ENCODE data around the gene SGMS2. TPM values are rescaled to one million over a fixed set of nuclear protein-coding genes. Genes with fewer than 3 reads are reported as not detected.

The SGMS2 gene
- total and polyA plus RNA-seq, 10 donors, result 0.20 to 35.5 (median 4.9) TPM

GRCh38 chr4:107837776-107838618 is 13.3 kb downstream of the SGMS2 start:
- TF ChIP-seq POLR2AphosphoS5 (IDR thresholded peaks at IDR 0.05), result no peak
- H3K4me1 ChIP-seq, result peaks cover 0 to 20% (median 0%) of the 10 kb centered on the region in 6 donors
- peaks cover 0 to 4% (median 0%) of the 10 kb centered on the region in 7 donors for H3K27me3 ChIP-seq (replicated peaks in 1 of 7)
- 64 to 87% (median 65%) methylated on average over 3 of the region's 3 CpGs for WGBS, 5 donors
- H3K9me3 ChIP-seq, result no peaks in the 10 kb centered on the region
- intact Hi-C loops (cut with DNase I; ENCODE audit: low total_unique reads), result no loop called here
- no peak for DNase-seq
- H3K27ac ChIP-seq, result peak overlapping the region in 7 of 8 donors; percentile 15 to 86 (median 71)
- H3K36me3 ChIP-seq, result no peaks in the 10 kb centered on the region
- H3K4me3 ChIP-seq, result no peak overlapping the region

- Histone ChIP-seq H3K9me3 (no peaks in the 10 kb centered on the region), H3K4me3 (peak overlapping the region in 1 of 8 donors; percentile 9), H3K4me1 (peaks cover 0 to 20% (median 0%) of the 10 kb centered on the region in 6 donors), H3K27ac (peak overlapping the region in 7 of 8 donors; percentile 13 to 86 (median 71)), H3K27me3 (replicated peaks in 1 of 7) (peaks cover 0 to 4% (median 0%) of the 10 kb centered on the region in 7 donors), H3K36me3 (no peaks in the 10 kb centered on the region)
- 23 to 30% (median 24%) methylated on average over 1 of the region's 1 CpG for WGBS, 5 donors
- TF ChIP-seq POLR2A (IDR thresholded peaks at IDR 0.05) (no peak), POLR2AphosphoS5 (IDR thresholded peaks at IDR 0.05) (no peak), CTCF (IDR thresholded peaks at IDR 0.05 in 8 of 11, conservative IDR thresholded peaks at IDR 0.05 in 3 of 11) (no peak)
- no peak for DNase-seq
- intact Hi-C loops (cut with DNase I; ENCODE audit: low total_unique reads), result no loop called here
Observed at GRCh38 chr4:107838861-107839565, 14.3 kb downstream of the SGMS2 start.

GRCh38 chr4:107843391-107843790 is 18.7 kb downstream of the SGMS2 start:
- Histone ChIP-seq H3K27ac (no peak overlapping the region), H3K4me3 (no peak overlapping the region), H3K4me1 (peaks cover 0 to 11% (median 0%) of the 10 kb centered on the region in 6 donors), H3K36me3 (no peaks in the 10 kb centered on the region), H3K27me3 (replicated peaks in 1 of 7) (peaks cover 0 to 4% (median 0%) of the 10 kb centered on the region in 7 donors), H3K9me3 (peaks cover 0 to 9% (median 0%) of the 10 kb centered on the region in 8 donors)
- TF ChIP-seq POLR2AphosphoS5 (IDR thresholded peaks at IDR 0.05) (no peak), CTCF (IDR thresholded peaks at IDR 0.05 in 8 of 11, conservative IDR thresholded peaks at IDR 0.05 in 3 of 11) (no peak), POLR2A (IDR thresholded peaks at IDR 0.05) (no peak)
- intact Hi-C loops (cut with DNase I; ENCODE audit: low total_unique reads), result no loop called here
- WGBS, 5 donors, result 44 to 83% (median 72%) methylated on average over 1 of the region's 1 CpG
- no peak for DNase-seq

- TF ChIP-seq POLR2A (IDR thresholded peaks at IDR 0.05) (no peak), CTCF (IDR thresholded peaks at IDR 0.05 in 8 of 11, conservative IDR thresholded peaks at IDR 0.05 in 3 of 11) (no peak), POLR2AphosphoS5 (IDR thresholded peaks at IDR 0.05) (no peak)
- no peaks in the 10 kb centered on the region for H3K4me1 ChIP-seq
- intact Hi-C loops (cut with DNase I; ENCODE audit: low total_unique reads), result no loop called here
- H3K4me3 ChIP-seq, result no peak overlapping the region
- peaks cover 0 to 9% (median 0%) of the 10 kb centered on the region in 8 donors for H3K9me3 ChIP-seq
- H3K27ac ChIP-seq, result no peak overlapping the region
- WGBS, 5 donors, result 86 to 96% (median 89%) methylated on average over 3 of the region's 3 CpGs
- DNase-seq, result no peak
- H3K27me3 ChIP-seq (replicated peaks in 1 of 7), result peaks cover 0 to 3% (median 0%) of the 10 kb centered on the region in 7 donors
- no peaks in the 10 kb centered on the region for H3K36me3 ChIP-seq
Observed at GRCh38 chr4:107845681-107846080, 20.9 kb downstream of the SGMS2 start.
